ENCODE results near the gene FBRS.

DNA sequence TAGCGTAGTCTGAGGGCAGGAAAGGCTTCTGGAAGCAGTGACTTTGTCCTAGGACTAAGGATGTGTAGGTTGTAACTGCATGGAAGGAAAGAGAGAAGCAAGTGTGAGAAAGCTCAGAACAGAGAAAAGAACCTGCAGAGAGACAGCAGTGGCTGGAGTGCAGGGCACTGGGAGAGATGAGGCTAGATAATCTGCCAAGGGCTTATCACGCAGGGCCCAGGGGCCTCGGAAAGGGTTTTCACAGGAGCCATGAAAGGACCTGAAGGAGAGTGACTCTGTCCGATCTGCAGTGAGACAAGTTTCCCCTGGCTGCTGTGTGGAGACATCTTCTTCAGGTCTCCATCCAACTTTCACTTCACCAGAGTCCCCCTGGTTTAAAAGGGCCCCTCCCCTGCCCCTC, 33.7 kb downstream of the FBRS start:
- TF ChIP-seq ZNF8 (CRISPR knock-in tag; IDR thresholded peaks at IDR 0.05), result no peak
- no peak for TF ChIP-seq PATZ1 (CRISPR knock-in tag; IDR thresholded peaks at IDR 0.05; ENCODE audit: borderline replicate concordance)
- no peak for TF ChIP-seq RARB (CRISPR knock-in tag; IDR thresholded peaks at IDR 0.05)
- TF ChIP-seq ZC3H10 (CRISPR knock-in tag; IDR thresholded peaks at IDR 0.05), result no peak
- TF ChIP-seq, protein P1, sequence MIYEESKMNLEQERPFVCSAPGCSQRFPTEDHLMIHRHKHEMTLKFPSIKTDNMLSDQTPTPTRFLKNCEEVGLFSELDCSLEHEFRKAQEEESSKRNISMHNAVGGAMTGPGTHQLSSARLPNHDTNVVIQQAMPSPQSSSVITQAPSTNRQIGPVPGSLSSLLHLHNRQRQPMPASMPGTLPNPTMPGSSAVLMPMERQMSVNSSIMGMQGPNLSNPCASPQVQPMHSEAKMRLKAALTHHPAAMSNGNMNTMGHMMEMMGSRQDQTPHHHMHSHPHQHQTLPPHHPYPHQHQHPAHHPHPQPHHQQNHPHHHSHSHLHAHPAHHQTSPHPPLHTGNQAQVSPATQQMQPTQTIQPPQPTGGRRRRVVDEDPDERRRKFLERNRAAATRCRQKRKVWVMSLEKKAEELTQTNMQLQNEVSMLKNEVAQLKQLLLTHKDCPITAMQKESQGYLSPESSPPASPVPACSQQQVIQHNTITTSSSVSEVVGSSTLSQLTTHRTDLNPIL (CRISPR knock-in tag; IDR thresholded peaks at IDR 0.05; ENCODE audit: low read depth), result no peak
- TF ChIP-seq PPARA (CRISPR knock-in tag; IDR thresholded peaks at IDR 0.05; ENCODE audit: borderline replicate concordance), result no peak
- no peak for TF ChIP-seq ZFP30 (CRISPR knock-in tag; IDR thresholded peaks at IDR 0.05)
- TF ChIP-seq GLIS3 (CRISPR knock-in tag; IDR thresholded peaks at IDR 0.05), result no peak
- no peak for TF ChIP-seq TOX (CRISPR knock-in tag; IDR thresholded peaks at IDR 0.05; ENCODE audit: borderline replicate concordance)
- no peak for TF ChIP-seq ESRRG (CRISPR knock-in tag; IDR thresholded peaks at IDR 0.05)
- TF ChIP-seq ARNTL (CRISPR knock-in tag; IDR thresholded peaks at IDR 0.05; ENCODE audit: borderline replicate concordance, low read depth), result no peak

All from SK-N-SH treated with all-trans-retinoic acid at 6 μM for 48 hours (cell line).